Osteoblast (primary cell): ENCODE results near the gene PPME1. TPM values are rescaled to one million over a fixed set of nuclear protein-coding genes. Genes with fewer than 3 reads are reported as not detected.

ENCODE experiments used
- DNase-seq: peaks from one replicate; pipeline ENCODE4 v3.0.0; 2011; ENCODE audit warnings: low spot score, mixed read lengths; ENCODE audit not compliant: insufficient read length; ENCODE audit errors: missing footprints
- H2AFZ ChIP-seq: 2 replicates; pipeline ENCODE4 v1.6.0; 2011; ENCODE audit warnings: mild to moderate bottlenecking, low read length
- H3K27ac ChIP-seq: 2 replicates; pipeline ENCODE4 v1.5.1; 2011; ENCODE audit warnings: mild to moderate bottlenecking, low read depth, low read length, moderate library complexity
- H3K27me3 ChIP-seq: 2 replicates; pipeline ENCODE4 v1.6.0; 2012; ENCODE audit warnings: mild to moderate bottlenecking, control low read depth, inconsistent platforms, low read length, moderate library complexity; ENCODE audit not compliant: insufficient read depth
- H3K36me3 ChIP-seq: 2 replicates; pipeline ENCODE4 v1.5.1; 2011; ENCODE audit warnings: mild to moderate bottlenecking, low read length, control low read depth, moderate library complexity; ENCODE audit not compliant: insufficient read depth
- H3K4me1 ChIP-seq: 2 replicates; pipeline ENCODE4 v1.5.1; 2011; ENCODE audit warnings: mild to moderate bottlenecking, low read length, control low read depth, moderate library complexity; ENCODE audit not compliant: insufficient read depth
- H3K4me2 ChIP-seq: 2 replicates; pipeline ENCODE4 v1.6.0; 2011; ENCODE audit warnings: mild to moderate bottlenecking, low read length; ENCODE audit not compliant: insufficient read depth
- H3K4me3 ChIP-seq: fragments of 200-600 bp; sonication (generic); 3 replicates; pipeline ENCODE4 v1.5.1; 2012; ENCODE audit warnings: mild to moderate bottlenecking, low read length, inconsistent platforms; ENCODE audit not compliant: insufficient read depth
- H3K79me2 ChIP-seq: 2 replicates; pipeline ENCODE4 v1.6.0; 2012; ENCODE audit warnings: mild to moderate bottlenecking, low read length, control low read depth, inconsistent platforms; ENCODE audit not compliant: insufficient read depth
- H3K9me3 ChIP-seq: 2 replicates; pipeline ENCODE4 v1.5.1; 2011; ENCODE audit warnings: low read depth, low read length, control low read depth
- H4K20me1 ChIP-seq: 2 replicates; pipeline ENCODE4 v1.6.0; 2012; ENCODE audit warnings: mild to moderate bottlenecking, low read length, control low read depth; ENCODE audit not compliant: insufficient read depth
- CTCF ChIP-seq: IDR thresholded peaks from 2 replicates; pipeline ENCODE4 v1.5.1; 2011; ENCODE audit warnings: mild to moderate bottlenecking, low read depth, low read length, moderate library complexity; ENCODE audit errors: extremely low read depth
- total RNA-seq: library from RNA; depleted of rRNA; stranded (reverse); fragments of >200 nt; gene quantifications from 2 replicates; pipeline ENCODE4 v1.2.3, GENCODE V29; 2012

PPME1 gene
- total RNA-seq, 1 donor, result 18.5 TPM

DNA sequence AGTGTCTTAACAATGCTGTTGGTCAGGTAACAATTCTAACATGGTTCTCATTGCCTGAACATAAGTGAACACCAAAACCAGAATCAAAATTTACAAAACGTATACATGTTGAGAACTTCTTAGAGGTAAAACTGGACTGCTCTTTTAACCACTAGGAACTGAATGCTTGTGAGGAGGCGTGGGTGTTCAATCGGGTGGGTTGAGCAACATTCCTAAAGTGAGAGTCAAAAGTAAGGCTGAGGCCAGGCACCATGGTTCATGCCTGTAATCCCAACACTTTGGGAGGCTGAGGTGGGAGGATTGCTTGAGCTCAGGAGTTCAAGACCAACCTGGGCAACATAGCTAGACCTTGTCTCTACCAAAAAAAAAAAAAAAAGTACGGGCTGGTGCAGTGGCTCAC, 11.5 kb downstream of the PPME1 start:
- no peak overlapping the region for H3K4me2 ChIP-seq
- H3K9me3 ChIP-seq, result no peaks in the 10 kb centered on the region
- H3K27ac ChIP-seq, result no peak overlapping the region
- no peak overlapping the region for H2AFZ ChIP-seq
- no peak overlapping the region for H3K4me3 ChIP-seq
- no peaks in the 10 kb centered on the region for H3K27me3 ChIP-seq
- H3K4me1 ChIP-seq, result peaks cover 12% of the 10 kb centered on the region
- H3K79me2 ChIP-seq, result peaks cover 71% of the 10 kb centered on the region
- TF ChIP-seq CTCF, result no peak
- peak; percentile 62 for DNase-seq
- no peaks in the 10 kb centered on the region for H3K36me3 ChIP-seq
- peaks cover 20% of the 10 kb centered on the region for H4K20me1 ChIP-seq

- H4K20me1 ChIP-seq, result peaks cover 17% of the 10 kb centered on the region
Observed at GRCh38 chr11:74185285-74185684, 14.2 kb downstream of the PPME1 start.

GRCh38 chr11:74185695-74186094, 14.6 kb downstream of the PPME1 start:
- no peaks in the 10 kb centered on the region for H3K9me3 ChIP-seq
- H3K4me2 ChIP-seq, result no peak overlapping the region
- DNase-seq, result peak; percentile 19
- H2AFZ ChIP-seq, result no peak overlapping the region
- TF ChIP-seq CTCF, result no peak
- no peaks in the 10 kb centered on the region for H3K27me3 ChIP-seq
- H3K4me3 ChIP-seq, result no peak overlapping the region
- H3K27ac ChIP-seq, result no peak overlapping the region
- H3K4me1 ChIP-seq, result peaks cover 2% of the 10 kb centered on the region
- peaks cover 63% of the 10 kb centered on the region for H3K79me2 ChIP-seq
- no peaks in the 10 kb centered on the region for H3K36me3 ChIP-seq
- H4K20me1 ChIP-seq, result peaks cover 17% of the 10 kb centered on the region

More at GRCh38 chr11:74185285-74185684, 14.2 kb downstream of the PPME1 start:
- no peak for TF ChIP-seq CTCF
- Histone ChIP-seq H3K27ac (no peak overlapping the region), H3K9me3 (no peaks in the 10 kb centered on the region), H3K79me2 (peaks cover 66% of the 10 kb centered on the region), H3K36me3 (no peaks in the 10 kb centered on the region), H3K4me3 (no peak overlapping the region), H3K27me3 (no peaks in the 10 kb centered on the region), H3K4me1 (peaks cover 2% of the 10 kb centered on the region), H2AFZ (no peak overlapping the region), H3K4me2 (no peak overlapping the region)
- no peak for DNase-seq

DNA sequence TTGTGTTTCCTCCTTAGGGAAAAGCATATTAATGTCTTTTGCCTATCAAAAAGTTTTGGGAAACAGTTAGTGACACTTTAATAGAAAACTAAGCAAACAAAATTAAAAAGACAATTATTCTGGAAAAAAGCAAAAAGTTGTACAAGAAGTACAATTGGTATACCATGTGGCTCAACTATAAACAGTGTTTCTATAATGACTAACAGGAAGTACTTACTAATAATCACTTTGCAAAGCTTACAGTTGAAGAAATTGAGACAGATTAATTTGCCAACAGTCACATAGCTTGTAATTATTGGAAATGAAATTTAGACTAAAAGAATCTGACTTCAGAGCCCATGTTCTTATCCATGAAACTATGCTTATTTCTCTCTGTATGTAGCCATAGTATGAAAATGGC, 24.7 kb downstream of the PPME1 start:
- TF ChIP-seq CTCF, result no peak
- H3K4me2 ChIP-seq, result no peak overlapping the region
- no peaks in the 10 kb centered on the region for H3K9me3 ChIP-seq
- peaks cover 29% of the 10 kb centered on the region for H3K79me2 ChIP-seq
- H3K4me3 ChIP-seq, result no peak overlapping the region
- DNase-seq, result no peak
- no peak overlapping the region for H3K27ac ChIP-seq
- peaks cover 6% of the 10 kb centered on the region for H4K20me1 ChIP-seq
- H3K36me3 ChIP-seq, result no peaks in the 10 kb centered on the region
- no peak overlapping the region for H2AFZ ChIP-seq
- H3K27me3 ChIP-seq, result no peaks in the 10 kb centered on the region
- H3K4me1 ChIP-seq, result no peaks in the 10 kb centered on the region
